H1 (cell line): Measurements from ENCODE around the gene FCHO1. TPM values are rescaled to one million over a fixed set of nuclear protein-coding genes. Genes with fewer than 3 reads are reported as not detected.
A peak's percentile ranks its signal among the peaks of the same experiment; 100 is the strongest.

Experiments used
- CTCF ChIA-PET: fragments of 300-600 bp; sonication (Branson Sonifier 250); formaldehyde crosslinking; loops from one replicate; lab custom pipeline; 2021; ENCODE audit not compliant: partially characterized antibody; lab: Charles Lee
- POLR2A ChIA-PET: fragments of 300-600 bp; sonication (Branson Sonifier 250); formaldehyde crosslinking; loops from one replicate; lab custom pipeline; 2021; ENCODE audit warnings: inconsistent platforms; ENCODE audit not compliant: partially characterized antibody; lab: Charles Lee
- DNase-seq, 2 experiments: peaks; one replicate each; pipeline versions ENCODE4 v3.0.0 to v3.0.0-alpha.2; 2010 to 2022; ENCODE audit warnings: low spot score in 2 of 2, low read depth in 1 of 2, mixed read lengths in 1 of 2
- FAIRE-seq: peaks from 2 replicates; lab custom pipeline; 2011; peaks lifted over from hg19 to GRCh38; lab: Jason Lieb, UNC
- H2AFZ ChIP-seq: 2 replicates; pipeline ENCODE4 v1.8.1; 2012; ENCODE audit warnings: low read length, inconsistent platforms
- H2AK5ac ChIP-seq: 2 replicates; pipeline ENCODE4 v1.6.1; 2013; ENCODE audit warnings: low read depth, low read length
- H2BK120ac ChIP-seq: replicated peaks from 2 replicates; pipeline ENCODE3; 2013; ENCODE audit warnings: low read depth, low read length, inconsistent platforms
- H2BK12ac ChIP-seq: 2 replicates; pipeline ENCODE4 v1.6.1; 2013; ENCODE audit warnings: low read depth, low read length
- H2BK15ac ChIP-seq: 2 replicates; pipeline ENCODE4 v1.6.1; 2013; ENCODE audit warnings: low read length
- H2BK20ac ChIP-seq: 2 replicates; pipeline ENCODE4 v1.6.1; 2013; ENCODE audit warnings: low read length
- H2BK5ac ChIP-seq: 2 replicates; pipeline ENCODE4 v1.6.1; 2013; ENCODE audit warnings: low read depth, low read length
- H3K14ac ChIP-seq: 2 replicates; pipeline ENCODE4 v1.6.1; 2013; ENCODE audit warnings: inconsistent platforms; ENCODE audit not compliant: insufficient read length
- H3K18ac ChIP-seq: 2 replicates; pipeline ENCODE4 v1.6.1; 2013; ENCODE audit warnings: low read length; ENCODE audit errors: extremely low read depth
- H3K23ac ChIP-seq: 2 replicates; pipeline ENCODE4 v1.6.1; 2013; ENCODE audit warnings: inconsistent platforms; ENCODE audit not compliant: insufficient read length
- H3K23me2 ChIP-seq: 2 replicates; pipeline ENCODE4 v1.6.1; 2013; ENCODE audit warnings: low read depth, low read length
- H3K27ac ChIP-seq: 2 replicates; pipeline ENCODE4 v1.6.1; 2011; ENCODE audit warnings: low read depth, low read length, inconsistent platforms
- H3K27me3 ChIP-seq, 4 experiments: replicated peaks in 1 of 4; 1 replicate in 1 of 4; 2 replicates in 3 of 4; pipeline versions ENCODE4 v1.6.1 to v1.8.1; 2011 to 2013; ENCODE audit warnings: low read length in 3 of 4, mild to moderate bottlenecking in 3 of 4, inconsistent platforms in 2 of 4, mixed read lengths in 2 of 4, moderate library complexity in 1 of 4; ENCODE audit not compliant: control insufficient read depth in 3 of 4, insufficient read depth in 3 of 4; ENCODE audit errors: extremely low read depth in 1 of 4
- H3K36me3 ChIP-seq, 4 experiments: 2 replicates each; pipeline versions ENCODE4 v1.6.1 to v1.8.1; 2011 to 2013; ENCODE audit warnings: mild to moderate bottlenecking in 4 of 4, low read length in 3 of 4, moderate library complexity in 2 of 4, control low read depth in 1 of 4, inconsistent platforms in 1 of 4; ENCODE audit not compliant: insufficient read depth in 4 of 4, control insufficient read depth in 2 of 4
- H3K4ac ChIP-seq: replicated peaks from 2 replicates; pipeline ENCODE3; 2013; ENCODE audit warnings: low read length, low read depth, mixed read lengths, inconsistent platforms; ENCODE audit not compliant: insufficient read length
- H3K4me1 ChIP-seq, 4 experiments: replicated peaks in 1 of 4; 1 replicate in 1 of 4; 2 replicates in 3 of 4; pipeline versions ENCODE4 v1.6.1 to v1.8.1; 2011 to 2013; ENCODE audit warnings: low read length in 3 of 4, inconsistent platforms in 2 of 4, mixed read lengths in 1 of 4; ENCODE audit not compliant: insufficient read depth in 4 of 4, control insufficient read depth in 3 of 4
- H3K4me2 ChIP-seq, 2 experiments: 2 replicates each; pipeline versions ENCODE4 v1.6.1 to v1.8.1; 2011 to 2013; ENCODE audit warnings: low read depth in 2 of 2, low read length in 2 of 2, control low read depth in 1 of 2, inconsistent platforms in 1 of 2, mild to moderate bottlenecking in 1 of 2; ENCODE audit not compliant: insufficient read depth in 1 of 2
- H3K4me3 ChIP-seq, 4 experiments: fragments of 200-600, 300-600 bp in 1 of 4; sonication (generic), shearing (Covaris generic), sonication (Bioruptor Twin) in 1 of 4; 2 replicates each; pipeline versions ENCODE4 v1.5.1 to v1.8.1; 2011 to 2016; ENCODE audit warnings: low read length in 4 of 4, low read depth in 3 of 4, control low read depth in 2 of 4, inconsistent platforms in 2 of 4, mild to moderate bottlenecking in 2 of 4, mixed read lengths in 1 of 4, moderate library complexity in 1 of 4; ENCODE audit not compliant: insufficient read depth in 2 of 4; ENCODE audit errors: extremely low read depth in 1 of 4
- H3K56ac ChIP-seq: replicated peaks from 2 replicates; pipeline ENCODE3; 2013; ENCODE audit warnings: low read depth, mild to moderate bottlenecking, mixed read lengths, low read length, inconsistent platforms; ENCODE audit not compliant: insufficient read length
- H3K79me1 ChIP-seq: 2 replicates; pipeline ENCODE4 v1.6.1; 2013; ENCODE audit warnings: low read depth, low read length, control low read depth
- H3K79me2 ChIP-seq, 2 experiments: 2 replicates each; pipeline versions ENCODE4 v1.6.1 to v1.8.1; 2012 to 2013; ENCODE audit warnings: low read length in 2 of 2, mild to moderate bottlenecking in 2 of 2, inconsistent platforms in 1 of 2; ENCODE audit not compliant: insufficient read depth in 2 of 2, control insufficient read depth in 1 of 2
- H3K9ac ChIP-seq, 4 experiments: replicated peaks in 1 of 4; 1 replicate in 1 of 4; 2 replicates in 3 of 4; pipeline versions ENCODE4 v1.6.1 to v1.8.1; 2011 to 2013; ENCODE audit warnings: low read depth in 3 of 4, low read length in 3 of 4, control low read depth in 2 of 4, mild to moderate bottlenecking in 2 of 4, moderate library complexity in 2 of 4, inconsistent platforms in 1 of 4; ENCODE audit errors: extremely low read depth in 1 of 4
- H3K9me3 ChIP-seq, 2 experiments: 2 replicates each; pipeline versions ENCODE4 v1.6.1 to v1.8.1; 2012 to 2013; ENCODE audit warnings: mild to moderate bottlenecking in 2 of 2, moderate library complexity in 2 of 2, control low read depth in 1 of 2, inconsistent platforms in 1 of 2, low read depth in 1 of 2, low read length in 1 of 2, mixed read lengths in 1 of 2; ENCODE audit not compliant: insufficient read depth in 2 of 2
- H4K20me1 ChIP-seq, 2 experiments: replicated peaks in 1 of 2; 2 replicates each; pipeline versions ENCODE3 to v1.8.1; 2011 to 2013; ENCODE audit warnings: inconsistent platforms in 2 of 2, low read length in 2 of 2, mild to moderate bottlenecking in 1 of 2; ENCODE audit not compliant: insufficient read depth in 2 of 2, control insufficient read depth in 1 of 2
- H4K5ac ChIP-seq: 2 replicates; pipeline ENCODE4 v1.6.1; 2013; ENCODE audit warnings: low read length, low read depth, mixed read lengths, inconsistent platforms; ENCODE audit not compliant: insufficient read length
- H4K8ac ChIP-seq: 2 replicates; pipeline ENCODE4 v1.8.0; 2013; ENCODE audit warnings: mild to moderate bottlenecking, moderate library complexity, low read length, inconsistent platforms; ENCODE audit not compliant: insufficient read depth; ENCODE audit errors: extremely low read depth
- H4K91ac ChIP-seq: replicated peaks from 2 replicates; pipeline ENCODE3; 2013; ENCODE audit warnings: low read length, mixed read lengths, inconsistent platforms; ENCODE audit not compliant: insufficient read length
- CBX8 ChIP-seq: fragments of 300-800, 300-1000 bp; sonication (generic); IDR thresholded peaks from 2 replicates; pipeline ENCODE4 v1.7.1; 2016; ENCODE audit warnings: low read depth, low read length, borderline replicate concordance
- CHD1 ChIP-seq: IDR thresholded peaks from 2 replicates; pipeline ENCODE4 v1.6.1; 2012; ENCODE audit warnings: low read depth, low read length, improper control_type of control experiment
- SIRT6 ChIP-seq: IDR thresholded peaks from one replicate; pipeline ENCODE4 v1.7.1; 2012; ENCODE audit warnings: low read length, inconsistent platforms
- WGBS, 2 experiments: shearing (Covaris generic) in 1 of 2; methylation state at CpG; one replicate each; pipeline versions ENCODE4 v1.1.6 to v1.1.7; 2013 to 2015; ENCODE audit warnings: low lambda C conversion rate in 2 of 2, mixed read lengths in 2 of 2, inconsistent platforms in 1 of 2, low coverage in 1 of 2, missing lambda C conversion rate in 1 of 2; ENCODE audit not compliant: insufficient replicate concordance in 2 of 2, insufficient coverage in 1 of 2, insufficient read length in 1 of 2; ENCODE audit errors: extremely low coverage in 1 of 2, missing lambda C conversion rate in 1 of 2; 5-methylcytosine and 5-hydroxymethylcytosine counted together
- polyA plus RNA-seq, 7 experiments: library from polyadenylated mRNA; depleted of rRNA in 3 of 7; stranded (reverse) in 5 of 7; unstranded in 2 of 7; fragments of >200 nt in 5 of 7; fragments of 200-250 nt in 2 of 7; gene quantifications; 1 replicate in 5 of 7; 2 replicates in 1 of 7; 4 replicates in 1 of 7; pipeline versions ENCODE4 v1.2.1 to v1.2.3, GENCODE V29; 2011 to 2013; ENCODE audit warnings: missing spikeins in 2 of 7, mixed read lengths in 2 of 7
- total RNA-seq: library from RNA; stranded (reverse); fragmentation: NEBNext Ultra II Directional; extraction: Animal tissue kit (Norgen Biotek cat#: 25700); gene quantifications from 2 replicates; pipeline ENCODE4 v1.2.1, GENCODE V29; 2021

The FCHO1 gene
- total and polyA plus RNA-seq, 2 of the 8 experiments (the other 6 are each of a cell fraction or from before 2014, with no cell fraction given): 13.0 to 25.9 TPM

GRCh38 chr19:17836530-17836929, 85.3 kb downstream of the FCHO1 start:
- H2BK15ac ChIP-seq: no peak overlapping the region
- TF ChIP-seq SIRT6: no peak
- no peak for TF ChIP-seq CBX8
- TF ChIP-seq CHD1: no peak
- peaks cover 0 to 3% (median 1%) of the 10 kb centered on the region in 4 experiments; a peak in 3 of 7 replicates for H3K27me3 ChIP-seq
- H3K4me2 ChIP-seq: no peak overlapping the region
- no peak overlapping the region for H3K9ac ChIP-seq
- H3K4ac ChIP-seq: no peak overlapping the region
- H3K23ac ChIP-seq: no peak overlapping the region
- H4K91ac ChIP-seq: no peak overlapping the region
- 85% methylated on average over 4 of the region's 4 CpGs; no CpG with 5 or more reads in 1 of the 2 experiments for WGBS, 2 experiments
- no peak overlapping the region for H2BK20ac ChIP-seq
- no peaks in the 10 kb centered on the region for H3K79me1 ChIP-seq
- no peak overlapping the region for H2BK12ac ChIP-seq
- H2AFZ ChIP-seq: no peak overlapping the region
- ChIA-PET POLR2A (interaction anchor here (12.5 kb wide), 1 partner anchor 26 kb away, joined by 133 read pairs; the partner anchor contains the start of gene RPL18A), CTCF (interaction anchor here (0.6 to 3.7 kb wide), 4 partner anchors 19 to 74 kb away, joined by 3 to 19 read pairs (median 4); partner anchors contain the start of gene RPL18A)
- 0 out of 2 replicates have a peak overlapping the region, but pooled peaks have one; percentile 39 for H2AK5ac ChIP-seq
- no peak overlapping the region for H3K27ac ChIP-seq
- H3K56ac ChIP-seq: no peak overlapping the region
- no peak for FAIRE-seq
- H3K36me3 ChIP-seq: no peaks in the 10 kb centered on the region
- H2BK120ac ChIP-seq: no peak overlapping the region
- H4K20me1 ChIP-seq: peaks cover 0 to 5% of the 10 kb centered on the region in 2 experiments
- peaks cover 0 to 10% (median 5%) of the 10 kb centered on the region in 4 experiments; a peak in 3 of 7 replicates for H3K4me1 ChIP-seq
- H4K5ac ChIP-seq: no peak overlapping the region
- H3K9me3 ChIP-seq: no peaks in the 10 kb centered on the region
- no peak overlapping the region for H4K8ac ChIP-seq
- no peak overlapping the region for H3K14ac ChIP-seq
- H3K23me2 ChIP-seq: peaks cover 4% of the 10 kb centered on the region
- H2BK5ac ChIP-seq: no peak overlapping the region
- no peak for DNase-seq
- no peaks in the 10 kb centered on the region for H3K79me2 ChIP-seq
- H3K18ac ChIP-seq: no peak overlapping the region
- no peak overlapping the region for H3K4me3 ChIP-seq
